HG03045 (cell line): ENCODE results near the gene AMIGO1.
"Not testable (repeated sequence)": the region's sequence is repeated elsewhere in the genome, so short reads cannot be mapped to it uniquely, and the experiment has no call there.

Source experiments
- ATAC-seq: cut with Tn5 transposase; IDR thresholded peaks from one replicate; pipeline ENCODE4 v1.9.1; 2021; ENCODE audit warnings: mild to moderate bottlenecking, moderate library complexity; ENCODE audit not compliant: unreplicated experiment

Gene AMIGO1

DNA sequence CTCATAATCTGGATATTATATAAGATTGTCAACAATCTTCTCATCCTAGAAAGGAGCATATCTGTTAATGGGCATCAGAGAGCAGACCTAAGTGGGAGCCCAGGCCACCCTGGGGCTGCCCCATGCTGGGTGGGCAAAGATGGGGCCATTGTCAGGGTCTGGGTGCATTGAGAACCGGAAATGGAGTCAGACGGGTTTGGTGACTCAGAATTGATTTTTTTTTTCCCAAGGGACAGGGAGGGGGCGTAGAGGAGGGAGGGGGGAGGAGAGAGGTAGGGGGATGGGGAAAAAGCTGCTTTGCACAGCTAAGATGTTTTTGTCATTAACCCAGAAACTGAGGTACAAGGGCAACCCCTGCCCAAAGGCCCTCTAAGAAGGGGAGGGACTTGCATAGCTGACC lies 24.5 kb downstream of the AMIGO1 start:
- ATAC-seq, result no peak

DNA sequence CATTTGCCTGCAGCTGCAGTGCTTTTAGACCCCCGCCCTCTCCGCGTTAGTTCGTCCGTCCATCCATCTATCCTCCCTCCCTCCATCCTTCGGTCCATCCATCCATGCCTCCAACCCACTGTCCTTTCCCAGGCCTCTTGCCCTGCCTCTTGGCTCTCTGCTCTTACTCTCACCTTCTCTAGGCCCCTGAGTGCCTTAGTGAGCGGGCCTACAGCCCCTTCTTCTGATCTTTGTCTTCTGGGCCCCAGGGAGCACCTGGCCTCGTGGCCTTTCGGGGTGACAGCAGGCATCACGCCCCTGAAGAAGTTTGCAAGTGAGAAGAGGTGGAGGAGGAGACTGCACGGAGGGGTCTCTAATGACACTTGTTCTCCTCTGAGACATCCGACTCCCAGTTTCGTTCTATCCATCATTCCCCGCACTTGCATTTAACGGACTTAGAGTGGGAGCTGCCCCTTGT lies 25.0 kb downstream of the AMIGO1 start:
- ATAC-seq, result no peak

DNA sequence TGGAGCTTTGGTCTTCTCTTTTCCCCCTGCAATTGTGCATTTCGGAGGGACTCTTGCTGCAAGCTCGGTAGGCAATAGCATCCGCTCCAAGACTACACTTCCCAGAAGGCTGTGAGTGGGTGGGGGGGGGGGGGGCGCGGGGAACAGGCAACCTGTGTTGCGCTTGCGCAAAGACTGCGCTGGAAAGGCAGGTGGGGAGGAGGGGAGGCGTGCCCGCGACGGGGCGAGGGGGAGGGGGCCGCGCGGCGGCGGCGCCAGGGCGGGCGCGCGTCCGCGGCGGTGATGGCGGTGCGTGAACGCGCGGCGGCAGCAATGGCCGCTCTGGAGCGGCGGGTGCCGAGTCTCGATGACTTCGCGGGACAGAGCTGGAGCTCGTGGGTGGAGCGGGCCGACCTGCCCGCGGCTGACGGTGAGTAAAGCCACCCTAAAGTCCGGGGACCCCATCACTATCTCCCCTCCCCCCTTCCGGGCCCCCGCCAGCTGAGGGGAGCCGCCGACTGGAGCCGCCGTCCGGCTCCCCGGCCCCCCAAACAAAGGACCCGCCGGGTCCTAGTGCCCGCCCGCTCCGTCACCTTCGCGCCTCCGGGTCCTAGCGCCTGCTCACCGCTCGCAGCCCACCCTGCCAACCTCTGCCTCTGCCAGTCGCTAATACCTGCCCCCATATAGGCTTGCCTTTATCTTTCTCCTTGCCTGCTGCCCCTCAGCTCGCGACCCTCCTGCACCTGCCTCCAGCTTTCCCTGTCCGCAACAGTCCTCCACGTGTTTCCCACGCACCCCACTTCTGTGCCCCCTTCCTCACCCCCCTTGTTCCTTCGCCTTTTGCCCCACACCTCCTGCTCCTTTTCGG lies 25.6 kb downstream of the AMIGO1 start, which contains the start of gene ATXN7L2:
Gene ATXN7L2, plus strand, starts transcription at position 234 of the 847 bp plus-strand sequence. Its CDS starts 49 bp downstream, at position 283.
- ATAC-seq, result peak; percentile 78

DNA sequence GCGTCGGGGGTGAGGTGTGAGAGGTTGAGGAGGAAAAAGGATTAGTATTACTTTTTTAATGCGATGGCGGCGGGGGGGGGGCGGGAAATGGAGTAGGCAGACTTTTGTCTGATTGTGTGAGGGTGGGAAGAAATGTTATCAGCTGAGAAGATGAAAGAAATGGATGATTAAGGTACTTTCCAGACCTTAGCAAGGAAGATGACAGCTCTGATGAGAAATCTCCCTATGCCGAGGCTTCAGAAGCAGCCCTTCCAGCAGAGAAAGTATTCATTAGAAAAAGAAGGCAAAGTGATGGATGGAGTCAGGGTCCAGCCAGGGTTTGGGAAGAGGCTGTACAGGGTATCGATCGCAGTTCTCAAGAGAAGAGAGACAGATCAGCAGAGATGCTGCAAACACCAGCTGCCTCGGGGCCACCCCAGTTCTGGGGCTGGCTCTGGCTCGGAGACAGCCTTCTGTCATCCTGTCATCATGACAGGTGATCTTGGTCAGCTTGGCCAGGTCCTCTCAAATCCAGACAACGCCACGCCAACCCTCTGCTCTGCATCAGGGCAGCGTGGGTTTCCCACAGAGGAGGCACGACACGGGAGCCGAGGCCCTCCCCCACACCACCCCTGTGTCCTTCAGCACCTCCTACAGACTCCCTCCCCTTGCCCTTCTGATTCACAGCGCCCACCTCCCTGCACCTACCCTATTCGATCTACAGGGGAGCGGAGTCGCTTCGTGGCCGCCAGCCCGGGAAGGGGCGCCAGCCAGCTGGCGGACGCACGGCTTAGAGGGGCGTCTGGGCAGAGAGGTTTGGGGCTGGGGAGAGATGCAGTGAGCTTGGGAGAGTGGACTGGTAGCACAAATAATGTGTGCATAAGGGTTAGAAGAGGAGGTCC lies 26.5 kb downstream of the AMIGO1 start:
- peak; percentile 17 for ATAC-seq

DNA sequence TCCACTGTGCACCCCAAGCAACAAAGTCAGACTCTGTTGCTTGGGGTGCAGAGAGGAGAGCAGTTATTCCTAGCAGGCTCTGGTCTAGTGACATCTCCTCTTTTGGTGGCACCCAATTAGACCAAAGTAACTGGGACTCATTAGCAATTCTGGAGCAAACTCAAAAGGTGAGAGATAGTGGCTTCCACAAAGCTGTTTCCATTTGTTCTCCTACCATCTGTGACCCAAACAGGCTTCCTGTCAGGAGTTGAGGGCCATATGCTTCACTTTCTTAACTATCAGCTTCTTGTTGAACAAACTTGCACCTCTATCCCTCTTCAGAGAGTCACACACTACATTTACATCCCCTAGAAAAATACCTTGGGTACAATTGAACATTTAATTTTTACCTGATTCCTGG lies 27.3 kb downstream of the AMIGO1 start:
- ATAC-seq, result no peak

DNA sequence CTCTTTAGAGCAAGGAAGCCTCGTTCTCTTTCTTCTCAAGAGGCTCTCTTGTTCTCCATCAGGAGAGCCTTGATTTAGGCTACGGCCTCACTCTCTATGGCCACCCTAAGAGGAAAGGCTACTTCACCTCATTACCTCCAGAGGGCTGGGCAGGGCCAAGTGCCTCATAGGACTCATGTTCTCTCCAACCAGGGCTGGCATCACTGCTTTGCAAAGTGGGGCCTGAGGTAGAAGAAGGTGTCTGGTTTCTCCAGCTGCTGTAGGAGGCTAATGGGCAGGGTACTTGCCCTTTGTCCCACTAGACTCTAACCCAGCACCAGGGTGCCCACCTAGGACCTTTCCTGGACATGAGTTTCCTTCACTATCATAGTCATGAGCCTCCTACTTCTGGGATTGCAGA lies 27.9 kb downstream of the AMIGO1 start:
- ATAC-seq, result no peak

DNA sequence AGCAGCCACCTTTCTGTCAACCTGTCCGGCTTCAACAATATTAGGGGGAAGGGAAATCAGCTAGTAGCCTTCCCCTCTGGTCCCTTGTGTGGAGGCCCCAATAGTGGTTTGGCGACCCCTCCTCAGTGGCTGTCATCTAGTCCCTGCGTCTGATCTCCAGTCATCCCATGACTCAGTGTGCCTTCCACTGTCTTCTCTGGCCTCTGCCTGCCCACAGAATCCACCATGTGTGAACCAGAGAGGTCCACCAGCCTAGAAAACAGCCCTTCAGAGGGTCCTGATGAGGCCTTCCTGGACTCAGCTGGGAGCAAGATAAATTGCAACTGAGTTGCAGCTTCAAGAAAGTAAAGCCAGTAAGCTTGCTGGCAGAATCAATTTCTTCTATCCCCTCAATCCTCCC lies 29.6 kb downstream of the AMIGO1 start:
- ATAC-seq, result no peak

DNA sequence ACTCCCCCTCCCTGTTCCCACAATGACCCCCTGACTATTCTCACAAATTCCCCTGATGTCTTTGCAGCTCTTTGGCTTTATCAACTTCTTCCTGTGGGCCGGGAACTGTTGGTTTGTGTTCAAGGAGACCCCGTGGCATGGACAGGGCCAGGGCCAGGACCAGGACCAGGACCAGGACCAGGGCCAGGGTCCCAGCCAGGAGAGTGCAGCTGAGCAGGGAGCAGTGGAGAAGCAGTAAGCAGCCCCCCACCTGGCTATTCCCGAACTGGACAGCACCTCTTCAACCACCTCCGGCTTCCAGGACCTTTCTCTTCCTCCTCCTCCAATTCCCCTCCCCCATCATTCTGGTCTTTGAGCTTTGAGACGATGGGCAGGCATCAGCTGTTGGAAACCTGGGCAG lies 30.2 kb downstream of the AMIGO1 start:
- no peak for ATAC-seq

DNA sequence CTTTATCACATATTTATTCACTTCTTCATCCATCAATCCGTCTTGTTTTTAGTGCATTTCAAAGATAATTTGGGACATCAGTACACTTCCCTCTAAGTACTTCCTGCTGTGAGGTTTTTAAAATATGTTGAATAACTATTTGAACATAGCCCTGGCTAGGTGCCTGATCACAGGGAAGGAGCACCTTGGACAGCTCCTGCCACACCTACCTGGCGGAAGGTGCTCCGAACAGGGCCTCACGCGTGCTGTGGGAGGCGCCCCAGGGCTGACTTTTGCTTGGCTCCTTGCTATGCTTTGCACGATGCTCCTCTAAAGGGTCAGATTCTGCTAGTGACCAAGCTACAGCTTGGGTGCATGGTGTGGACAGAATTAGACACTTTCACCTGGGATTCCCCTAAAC lies 30.7 kb downstream of the AMIGO1 start:
- ATAC-seq, result no peak

DNA sequence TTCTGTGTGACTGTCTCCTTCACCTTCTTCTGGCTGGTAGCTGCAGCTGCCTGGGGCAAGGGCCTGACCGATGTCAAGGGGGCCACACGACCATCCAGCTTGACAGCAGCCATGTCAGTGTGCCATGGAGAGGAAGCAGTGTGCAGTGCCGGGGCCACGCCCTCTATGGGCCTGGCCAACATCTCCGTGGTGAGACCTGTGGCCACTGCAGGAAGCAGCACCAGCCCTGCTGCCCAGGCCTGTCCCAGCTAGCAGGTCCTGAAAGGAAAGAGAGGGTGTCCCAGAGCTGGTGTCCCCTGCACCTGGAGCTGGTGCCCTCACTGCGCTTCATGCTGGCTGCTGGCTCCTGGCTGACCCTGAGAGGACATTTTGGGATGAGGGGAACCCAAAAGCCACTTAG lies 31.7 kb downstream of the AMIGO1 start:
- ATAC-seq, result no peak

DNA sequence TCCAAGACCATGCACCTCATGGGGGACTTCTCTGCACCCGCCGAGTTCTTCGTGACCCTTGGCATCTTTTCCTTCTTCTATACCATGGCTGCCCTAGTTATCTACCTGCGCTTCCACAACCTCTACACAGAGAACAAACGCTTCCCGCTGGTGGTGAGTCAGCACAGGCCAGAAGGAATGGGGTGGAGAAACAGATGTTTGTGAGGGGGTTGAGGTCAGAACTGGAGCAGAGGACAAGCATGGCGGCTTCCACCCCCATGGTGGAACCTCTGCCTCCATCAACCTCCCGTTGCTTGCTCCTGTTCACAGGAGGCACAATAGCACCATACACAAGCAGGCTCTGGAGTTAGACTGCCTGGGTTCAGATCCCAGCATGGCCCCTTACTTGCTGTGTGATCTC lies 32.7 kb downstream of the AMIGO1 start:
- ATAC-seq, result no peak

DNA sequence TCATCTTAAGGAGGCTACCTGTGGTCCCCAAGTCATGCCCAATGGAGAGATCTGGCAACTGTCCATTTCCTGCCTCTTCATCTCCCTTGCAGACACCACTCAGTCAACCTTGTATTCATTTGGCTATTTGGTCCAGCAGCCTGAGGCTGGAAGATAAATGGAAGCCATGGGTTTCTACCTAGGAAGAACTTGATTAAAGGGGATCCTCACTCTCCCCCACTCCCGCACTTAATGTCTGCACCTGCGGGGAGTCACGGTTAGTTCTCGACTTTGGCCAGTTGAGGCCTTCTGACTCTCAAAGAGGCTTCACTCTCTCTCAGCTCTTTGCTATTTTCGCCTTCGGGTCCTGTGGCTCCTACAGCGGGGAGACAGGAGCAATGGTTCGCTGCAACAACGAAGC lies 34.3 kb downstream of the AMIGO1 start:
- ATAC-seq, result no peak

DNA sequence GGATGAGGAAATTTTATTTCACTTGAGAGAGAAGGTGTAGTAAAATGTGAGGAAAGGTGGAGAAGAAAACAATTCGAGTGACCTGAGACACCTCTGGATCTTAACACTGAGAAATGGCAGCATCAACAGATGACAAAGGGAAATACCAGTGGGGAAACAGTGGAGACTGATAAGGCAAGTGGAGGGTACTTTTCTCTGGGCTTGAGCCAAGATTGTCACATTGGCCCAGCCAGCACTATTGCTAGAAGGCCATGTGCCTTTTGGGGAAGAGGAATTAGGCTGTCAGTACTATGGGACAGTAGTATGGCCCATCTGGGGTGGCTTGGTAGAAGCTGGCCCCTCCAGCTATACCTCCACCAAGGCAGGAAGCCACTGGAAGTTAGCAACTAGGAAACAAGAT lies 34.8 kb downstream of the AMIGO1 start:
- ATAC-seq, result no peak

DNA sequence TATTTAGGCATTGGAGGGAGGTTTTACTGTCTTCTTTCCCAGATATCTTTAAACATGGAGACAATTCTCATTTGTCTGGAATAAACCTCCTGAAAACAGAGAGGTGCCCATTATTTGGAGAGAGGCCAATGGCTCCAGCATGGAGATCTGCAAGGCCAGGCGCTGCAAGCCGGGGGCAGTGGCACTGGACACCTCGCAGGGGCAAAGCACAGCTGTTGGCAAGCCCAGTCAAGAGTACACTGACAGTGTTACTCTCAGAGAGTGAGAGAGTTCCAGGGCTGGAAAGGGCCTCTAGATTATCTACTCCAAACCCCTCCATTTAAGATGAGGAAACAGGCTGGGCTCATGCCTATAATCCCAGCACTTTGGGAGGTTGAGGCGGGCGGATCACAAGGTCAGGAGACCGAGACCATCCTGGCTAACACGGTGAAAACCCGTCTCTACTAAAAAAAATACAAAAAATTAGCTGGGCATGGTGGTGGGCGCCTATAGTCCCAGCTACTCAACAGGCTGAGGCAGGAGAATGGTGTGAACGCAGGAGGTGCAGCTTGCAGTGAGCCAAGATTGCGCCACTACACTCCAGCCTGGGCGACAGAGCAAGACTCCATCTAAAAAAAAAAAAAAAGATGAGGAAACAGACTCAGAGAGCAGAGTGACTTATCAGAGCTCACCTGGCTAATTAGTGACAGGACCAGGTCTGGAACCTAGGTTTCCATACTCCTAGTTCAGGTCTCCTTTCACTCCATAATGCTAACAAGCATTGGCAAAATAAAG lies 36.1 kb downstream of the AMIGO1 start:
- not testable (repeated sequence) for ATAC-seq

DNA sequence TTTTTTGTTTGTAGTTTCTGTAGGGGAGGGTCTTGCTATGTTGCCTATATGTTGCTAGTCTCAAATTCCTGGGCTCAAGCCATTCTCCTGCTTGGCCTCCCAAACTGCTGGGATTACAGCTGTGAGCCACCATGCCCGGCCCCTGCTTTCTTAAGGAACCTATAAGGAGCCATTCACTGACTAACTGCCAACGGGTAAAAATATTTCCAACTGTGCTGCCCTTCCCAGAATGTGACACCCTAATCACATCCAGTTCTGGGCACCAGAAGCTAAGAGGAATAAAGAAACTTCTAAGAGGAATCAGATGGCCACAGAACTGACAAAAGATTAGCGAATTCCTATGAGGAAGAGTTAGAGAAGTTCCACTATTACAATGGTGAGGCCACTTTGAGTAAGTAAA lies 36.7 kb downstream of the AMIGO1 start:
- ATAC-seq, result no peak

DNA sequence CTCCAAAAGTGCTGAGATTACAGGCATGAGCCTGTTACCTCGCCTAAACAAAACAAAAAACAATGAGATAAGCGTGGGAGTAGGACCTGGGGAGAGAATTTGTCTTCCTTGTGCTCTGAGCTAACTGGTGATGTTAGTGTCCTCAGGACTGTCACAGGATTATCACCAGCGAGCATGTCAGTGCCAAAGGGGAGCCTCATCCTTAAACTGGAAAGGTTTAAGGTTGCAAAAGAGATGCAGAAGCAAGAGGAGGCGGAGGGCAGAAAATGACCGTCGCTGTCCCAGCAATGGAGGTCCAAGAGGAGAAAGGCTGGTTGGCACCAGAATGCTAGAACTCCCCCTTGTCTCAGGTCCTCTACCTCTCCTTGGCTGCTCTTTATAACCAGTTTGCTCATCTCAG lies 39.3 kb downstream of the AMIGO1 start:
- ATAC-seq, result no peak

DNA sequence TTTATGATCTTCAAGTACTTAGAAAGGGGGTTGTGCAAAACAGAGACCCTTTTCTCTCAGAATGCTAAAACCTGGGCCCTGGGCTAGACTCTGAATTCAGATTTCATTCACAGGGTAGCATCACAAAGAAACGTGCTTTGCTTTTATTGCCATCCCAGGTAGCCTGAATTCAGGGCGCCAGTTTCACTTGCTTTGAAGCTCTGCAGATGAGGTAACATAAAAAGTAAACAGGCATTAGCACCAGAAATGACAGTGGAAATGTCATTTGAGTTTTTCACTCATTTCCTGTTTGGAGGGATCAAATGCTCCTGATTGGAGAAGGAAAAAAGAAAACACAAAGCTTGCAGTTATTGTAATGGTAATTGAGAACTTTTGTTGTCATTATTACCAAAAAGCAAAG lies 40.6 kb downstream of the AMIGO1 start:
- ATAC-seq, result no peak

DNA sequence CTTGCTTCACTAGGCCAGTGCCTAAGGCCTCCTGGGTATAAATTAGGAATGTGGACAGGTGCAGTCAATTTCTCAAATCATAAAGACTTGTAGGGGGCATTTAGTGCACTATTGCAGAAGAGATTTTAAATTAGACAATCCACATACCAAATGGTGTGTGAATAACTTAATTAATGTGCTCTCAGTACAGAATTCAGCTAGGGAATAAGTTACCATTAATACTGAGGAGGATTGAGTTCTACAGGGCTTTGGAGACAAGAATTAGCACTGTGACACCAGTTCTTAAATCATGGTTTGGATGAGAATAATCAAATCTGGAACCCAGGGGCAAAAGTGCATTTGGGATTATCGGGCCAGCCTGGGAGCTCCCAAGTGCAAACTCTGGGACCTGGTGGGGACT lies 41.5 kb downstream of the AMIGO1 start:
- no peak for ATAC-seq

DNA sequence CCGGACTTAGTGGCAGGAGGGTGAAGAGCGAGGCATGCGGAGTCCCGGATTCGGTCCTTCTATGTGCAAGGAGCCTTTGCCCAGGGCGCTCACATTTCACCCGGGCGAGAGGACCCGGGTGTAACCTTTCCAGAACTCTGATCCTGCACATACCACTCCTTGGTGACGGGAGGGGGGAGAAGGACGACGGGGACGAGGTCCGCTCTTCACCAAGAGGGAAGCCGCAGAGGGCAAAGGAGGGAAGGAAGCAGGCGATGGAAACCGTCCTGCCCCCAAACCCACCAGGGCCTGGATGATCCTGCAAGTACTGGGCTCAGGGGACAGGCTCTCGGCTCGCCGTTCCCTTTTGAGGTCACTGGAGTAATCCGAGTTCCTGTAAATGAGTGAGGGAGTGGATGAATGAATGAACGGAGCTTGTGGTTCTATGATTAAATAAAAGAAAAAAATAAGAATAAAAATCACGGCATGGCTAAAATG lies 42.2 kb downstream of the AMIGO1 start:
- ATAC-seq, result no peak

DNA sequence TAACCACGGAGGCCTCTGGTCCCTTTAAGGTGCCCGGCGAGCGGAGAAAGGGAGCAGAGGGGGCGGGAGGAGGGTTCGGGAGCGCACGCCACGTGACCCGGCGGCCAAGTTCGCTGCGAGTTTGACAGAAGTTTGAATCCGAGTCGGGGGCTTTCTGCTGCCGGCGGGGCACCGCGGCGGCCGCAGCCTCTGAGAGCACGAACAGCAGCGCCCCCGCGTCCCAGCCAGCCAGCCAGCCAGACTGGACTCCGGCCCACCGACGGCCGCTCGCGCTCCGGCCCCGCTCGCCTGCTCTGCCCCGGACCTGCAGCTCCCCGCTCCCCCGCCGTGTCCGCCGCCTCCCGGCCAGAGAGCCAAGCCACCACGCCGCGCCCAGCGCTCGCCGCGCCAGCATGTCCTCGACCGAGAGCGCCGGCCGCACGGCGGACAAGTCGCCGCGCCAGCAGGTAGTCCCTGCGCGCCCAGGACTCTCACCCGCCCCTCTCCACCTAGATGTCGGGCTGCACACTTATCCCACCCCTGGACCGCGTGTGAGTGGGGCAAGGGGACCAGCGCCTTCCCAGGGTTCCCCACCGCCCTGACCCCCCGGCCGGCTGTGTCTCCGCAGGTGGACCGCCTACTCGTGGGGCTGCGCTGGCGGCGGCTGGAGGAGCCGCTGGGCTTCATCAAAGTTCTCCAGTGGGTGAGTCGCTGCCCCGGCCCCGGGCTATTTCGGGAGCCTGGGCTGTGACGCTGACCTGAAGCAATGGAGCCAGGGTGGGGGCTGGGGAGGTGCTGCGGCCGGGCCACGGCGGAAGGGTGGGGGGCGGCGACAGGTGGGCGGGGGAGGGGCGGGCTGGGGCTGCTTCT lies 42.9 kb downstream of the AMIGO1 start, which contains the start of gene SYPL2:
Gene SYPL2, plus strand, starts transcription at position 95 of the 849 bp plus-strand sequence. Its CDS starts 298 bp downstream, at position 393.
- no peak for ATAC-seq
